ENCODE results near the gene FGFBP2.
A peak's percentile ranks its signal among the peaks of the same experiment; 100 is the strongest.

Gene FGFBP2

DNA sequence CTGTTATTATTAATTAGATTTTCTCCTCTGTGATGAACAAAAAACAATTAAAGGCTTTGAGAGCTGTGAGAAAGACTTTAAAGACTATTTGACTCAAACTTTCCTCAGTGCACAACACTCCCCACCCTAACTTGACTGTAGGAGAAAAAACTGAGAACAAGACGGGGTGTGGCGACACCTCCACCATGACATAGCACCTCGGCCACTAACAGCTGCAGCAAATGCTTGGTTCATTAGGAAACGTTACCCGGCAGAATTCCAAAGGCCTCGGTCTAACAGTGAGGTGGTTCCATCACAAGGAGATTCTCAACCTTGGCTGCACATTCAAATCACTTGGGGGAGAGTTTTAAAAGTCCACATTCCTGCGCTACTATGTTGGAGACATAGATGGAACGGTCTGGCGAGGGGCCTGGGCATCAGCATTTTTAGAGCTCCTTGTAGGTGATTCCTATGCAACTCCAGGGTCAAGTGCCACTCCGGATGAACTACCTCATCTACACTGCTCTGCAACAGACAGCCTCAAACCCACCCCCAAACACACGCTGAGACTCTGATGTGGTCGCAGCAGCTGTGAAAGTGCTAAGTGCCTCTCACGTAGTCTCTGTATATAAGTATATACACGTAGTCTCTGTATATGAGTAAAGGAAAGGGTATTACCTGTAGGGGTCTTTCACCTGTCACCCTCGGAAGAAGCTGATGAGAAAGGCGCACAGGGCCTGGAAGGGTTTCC is 1.0 kb downstream of the FGFBP2 start:
- WGBS, 2 donors (ENCODE audit: extremely low coverage in 2 of 2, insufficient read length in 2 of 2, insufficient replicate concordance in 1 of 2), result no CpG with 5 or more reads among the region's 16 CpGs
- Histone ChIP-seq H2BK120ac (ENCODE audit: low read depth, low read length) (no peak overlapping the region), H3K18ac (ENCODE audit: low read length) (no peak overlapping the region), H2BK15ac (ENCODE audit: low read length) (no peak overlapping the region), H3K4me1 (ENCODE audit: control insufficient read depth in 2 of 2, insufficient read depth in 1 of 2, low read depth in 1 of 2, low read length in 2 of 2) (no peaks in the 10 kb centered on the region), H3K14ac (ENCODE audit: low read length) (no peak overlapping the region), H4K91ac (ENCODE audit: low read depth, low read length, poor library complexity) (no peak overlapping the region), H3K9ac (ENCODE audit: low read depth, low read length, poor library complexity) (no peak overlapping the region), H3K27me3 (ENCODE audit: control insufficient read depth in 3 of 3, insufficient read depth in 3 of 3, low read depth in 1 of 3, low read length in 3 of 3) (peaks cover 0 to 4% (median 0%) of the 10 kb centered on the region in 3 experiments), H3K79me1 (ENCODE audit: low read depth, low read length) (no peaks in the 10 kb centered on the region), H2BK5ac (ENCODE audit: low read length) (no peak overlapping the region), H3K23ac (ENCODE audit: low read depth, low read length, poor library complexity) (no peak overlapping the region), H3K36me3 (replicated peaks in 1 of 2; ENCODE audit: control insufficient read depth in 2 of 2, insufficient read depth in 2 of 2, low read length in 2 of 2) (no peaks in the 10 kb centered on the region), H2AK5ac (ENCODE audit: low read depth, low read length) (no peak overlapping the region), H2BK12ac (ENCODE audit: low read length) (no peak overlapping the region), H3K27ac (replicated peaks; ENCODE audit: low read length) (no peak overlapping the region), H3K4me3 (ENCODE audit: low read length in 2 of 2) (no peak overlapping the region), H3K9me3 (replicated peaks in 1 of 2; ENCODE audit: control insufficient read depth in 2 of 2, insufficient read depth in 1 of 2, low read depth in 1 of 2, low read length in 2 of 2) (peaks cover 3 to 5% of the 10 kb centered on the region in 2 donors), H4K8ac (ENCODE audit: low read depth, low read length) (no peak overlapping the region), H3K4me2 (ENCODE audit: insufficient read depth, low read length, poor library complexity, severe bottlenecking) (no peak overlapping the region), H2AFZ (ENCODE audit: low read length) (no peak overlapping the region), H3K4ac (ENCODE audit: low read length) (no peak overlapping the region)
- DNase-seq (ENCODE audit: low spot score), result no peak

DNA sequence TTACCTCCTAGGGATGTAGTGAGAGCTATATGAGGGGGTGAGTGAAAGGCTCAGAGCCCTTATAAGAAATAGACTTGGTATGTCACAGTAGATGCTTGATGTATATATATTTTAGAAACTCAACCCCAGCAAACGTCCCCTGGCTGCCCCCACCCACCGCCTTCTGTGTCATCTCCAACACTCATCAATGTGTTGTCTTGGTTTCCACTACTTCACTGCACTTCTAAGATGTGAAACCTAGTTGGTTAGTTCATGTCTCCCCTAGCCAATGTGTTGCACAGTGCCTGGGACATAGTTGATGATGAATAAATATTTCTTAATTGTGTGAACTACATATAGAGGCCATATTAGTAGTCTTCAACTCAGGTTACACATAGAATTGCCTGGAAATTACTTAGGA is 4.4 kb downstream of the FGFBP2 start:
- Histone ChIP-seq H3K14ac (ENCODE audit: low read length) (no peak overlapping the region), H3K4me2 (ENCODE audit: insufficient read depth, low read length, poor library complexity, severe bottlenecking) (no peak overlapping the region), H3K27ac (replicated peaks; ENCODE audit: low read length) (no peak overlapping the region), H3K4me3 (ENCODE audit: low read length in 2 of 2) (no peak overlapping the region), H2BK5ac (ENCODE audit: low read length) (no peak overlapping the region), H3K9ac (ENCODE audit: low read depth, low read length, poor library complexity) (no peak overlapping the region), H3K18ac (ENCODE audit: low read length) (no peak overlapping the region), H3K79me1 (ENCODE audit: low read depth, low read length) (no peaks in the 10 kb centered on the region), H2BK12ac (ENCODE audit: low read length) (no peak overlapping the region), H2AK5ac (ENCODE audit: low read depth, low read length) (no peak overlapping the region), H2BK15ac (ENCODE audit: low read length) (no peak overlapping the region), H3K9me3 (replicated peaks in 1 of 2; ENCODE audit: control insufficient read depth in 2 of 2, insufficient read depth in 1 of 2, low read depth in 1 of 2, low read length in 2 of 2) (no peaks in the 10 kb centered on the region), H3K36me3 (replicated peaks in 1 of 2; ENCODE audit: control insufficient read depth in 2 of 2, insufficient read depth in 2 of 2, low read length in 2 of 2) (no peaks in the 10 kb centered on the region), H4K8ac (ENCODE audit: low read depth, low read length) (no peak overlapping the region), H3K27me3 (ENCODE audit: control insufficient read depth in 3 of 3, insufficient read depth in 3 of 3, low read depth in 1 of 3, low read length in 3 of 3) (peaks cover 0 to 4% (median 0%) of the 10 kb centered on the region in 3 experiments), H3K23ac (ENCODE audit: low read depth, low read length, poor library complexity) (no peak overlapping the region), H2AFZ (ENCODE audit: low read length) (no peak overlapping the region), H4K91ac (ENCODE audit: low read depth, low read length, poor library complexity) (no peak overlapping the region), H3K4me1 (ENCODE audit: control insufficient read depth in 2 of 2, insufficient read depth in 1 of 2, low read depth in 1 of 2, low read length in 2 of 2) (no peaks in the 10 kb centered on the region), H3K4ac (ENCODE audit: low read length) (no peak overlapping the region), H2BK120ac (ENCODE audit: low read depth, low read length) (no peak overlapping the region)
- no peak for DNase-seq (ENCODE audit: low spot score)
- WGBS, 2 donors (ENCODE audit: extremely low coverage in 2 of 2, insufficient read length in 2 of 2, insufficient replicate concordance in 1 of 2), result no CpG with 5 or more reads among the region's 2 CpGs

DNA sequence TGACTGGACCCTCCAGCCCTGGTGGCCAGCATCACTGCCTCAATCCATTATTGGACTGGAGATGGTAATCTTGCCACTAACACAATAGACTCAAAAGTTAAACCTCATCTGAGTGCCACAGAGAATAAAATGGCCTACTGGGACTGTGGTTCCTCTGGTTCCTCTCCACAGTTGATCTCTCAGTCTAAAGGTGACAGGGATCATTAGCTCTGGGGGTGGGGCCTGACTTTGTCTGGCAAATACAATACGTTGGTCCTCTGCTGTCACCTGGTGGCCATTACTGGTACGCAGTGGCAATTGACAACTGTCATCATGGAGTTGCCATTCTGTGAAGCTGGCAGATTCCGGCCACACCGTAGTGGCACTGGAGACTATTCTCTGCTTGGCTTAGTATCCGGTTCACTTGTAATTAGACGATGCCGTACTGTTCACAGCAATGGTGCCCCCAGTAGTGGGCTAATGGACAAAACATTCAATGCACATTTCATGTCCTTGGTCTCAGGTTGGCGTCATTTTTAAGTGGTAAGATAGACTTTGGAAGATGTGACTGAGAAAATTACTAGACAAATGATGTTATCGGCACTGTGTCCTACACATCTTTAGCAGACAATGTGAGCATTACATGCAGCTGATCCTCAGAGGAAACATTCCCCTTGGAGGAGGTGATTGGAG is 6.7 kb downstream of the FGFBP2 start:
- Histone ChIP-seq H3K4ac (ENCODE audit: low read length) (no peak overlapping the region), H4K8ac (ENCODE audit: low read depth, low read length) (no peak overlapping the region), H3K36me3 (replicated peaks in 1 of 2; ENCODE audit: control insufficient read depth in 2 of 2, insufficient read depth in 2 of 2, low read length in 2 of 2) (no peaks in the 10 kb centered on the region), H2AK5ac (ENCODE audit: low read depth, low read length) (no peak overlapping the region), H3K27ac (replicated peaks; ENCODE audit: low read length) (no peak overlapping the region), H3K14ac (ENCODE audit: low read length) (no peak overlapping the region), H3K4me2 (ENCODE audit: insufficient read depth, low read length, poor library complexity, severe bottlenecking) (no peak overlapping the region), H3K23ac (ENCODE audit: low read depth, low read length, poor library complexity) (no peak overlapping the region), H2BK15ac (ENCODE audit: low read length) (no peak overlapping the region), H3K4me3 (ENCODE audit: low read length in 2 of 2) (no peak overlapping the region), H3K18ac (ENCODE audit: low read length) (no peak overlapping the region), H3K9me3 (replicated peaks in 1 of 2; ENCODE audit: control insufficient read depth in 2 of 2, insufficient read depth in 1 of 2, low read depth in 1 of 2, low read length in 2 of 2) (no peaks in the 10 kb centered on the region), H3K79me1 (ENCODE audit: low read depth, low read length) (no peaks in the 10 kb centered on the region), H2BK5ac (ENCODE audit: low read length) (no peak overlapping the region), H3K9ac (ENCODE audit: low read depth, low read length, poor library complexity) (no peak overlapping the region), H4K91ac (ENCODE audit: low read depth, low read length, poor library complexity) (no peak overlapping the region), H3K27me3 (ENCODE audit: control insufficient read depth in 3 of 3, insufficient read depth in 3 of 3, low read depth in 1 of 3, low read length in 3 of 3) (no peaks in the 10 kb centered on the region), H2BK120ac (ENCODE audit: low read depth, low read length) (no peak overlapping the region), H2AFZ (ENCODE audit: low read length) (no peak overlapping the region), H2BK12ac (ENCODE audit: low read length) (no peak overlapping the region), H3K4me1 (ENCODE audit: control insufficient read depth in 2 of 2, insufficient read depth in 1 of 2, low read depth in 1 of 2, low read length in 2 of 2) (no peaks in the 10 kb centered on the region)
- no CpG with 5 or more reads among the region's 9 CpGs for WGBS, 2 donors (ENCODE audit: extremely low coverage in 2 of 2, insufficient read length in 2 of 2, insufficient replicate concordance in 1 of 2)
- DNase-seq (ENCODE audit: low spot score), result peak; percentile 78

DNA sequence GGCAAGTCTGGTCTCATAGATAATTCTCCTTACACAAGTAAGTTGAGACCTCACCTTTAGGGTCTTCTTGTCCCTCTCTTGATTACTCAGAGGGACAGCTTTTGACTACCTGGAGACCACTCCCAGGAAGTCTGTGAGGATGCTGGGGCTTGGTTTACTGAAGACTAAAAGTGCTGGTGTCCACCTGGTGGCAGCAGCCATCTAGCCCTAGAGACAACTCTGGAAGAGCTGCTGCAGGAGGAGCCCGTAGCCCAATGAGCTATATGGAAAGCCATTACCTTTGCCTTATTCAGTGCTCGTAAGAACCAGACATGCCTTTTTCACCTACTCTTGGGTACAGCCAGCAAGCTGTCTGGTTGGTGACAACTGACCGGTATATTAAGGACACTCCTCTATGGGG is 7.3 kb downstream of the FGFBP2 start:
- Histone ChIP-seq H2BK5ac (ENCODE audit: low read length) (no peak overlapping the region), H3K9me3 (replicated peaks in 1 of 2; ENCODE audit: control insufficient read depth in 2 of 2, insufficient read depth in 1 of 2, low read depth in 1 of 2, low read length in 2 of 2) (no peaks in the 10 kb centered on the region), H3K79me1 (ENCODE audit: low read depth, low read length) (no peaks in the 10 kb centered on the region), H3K36me3 (replicated peaks in 1 of 2; ENCODE audit: control insufficient read depth in 2 of 2, insufficient read depth in 2 of 2, low read length in 2 of 2) (no peaks in the 10 kb centered on the region), H4K8ac (ENCODE audit: low read depth, low read length) (no peak overlapping the region), H2BK12ac (ENCODE audit: low read length) (no peak overlapping the region), H3K18ac (ENCODE audit: low read length) (no peak overlapping the region), H3K27me3 (ENCODE audit: control insufficient read depth in 3 of 3, insufficient read depth in 3 of 3, low read depth in 1 of 3, low read length in 3 of 3) (no peaks in the 10 kb centered on the region), H3K4me3 (ENCODE audit: low read length in 2 of 2) (no peak overlapping the region), H2BK120ac (ENCODE audit: low read depth, low read length) (no peak overlapping the region), H2AK5ac (ENCODE audit: low read depth, low read length) (no peak overlapping the region), H3K4ac (ENCODE audit: low read length) (no peak overlapping the region), H2AFZ (ENCODE audit: low read length) (no peak overlapping the region), H3K23ac (ENCODE audit: low read depth, low read length, poor library complexity) (no peak overlapping the region), H3K4me2 (ENCODE audit: insufficient read depth, low read length, poor library complexity, severe bottlenecking) (no peak overlapping the region), H3K14ac (ENCODE audit: low read length) (no peak overlapping the region), H3K9ac (ENCODE audit: low read depth, low read length, poor library complexity) (no peak overlapping the region), H4K91ac (ENCODE audit: low read depth, low read length, poor library complexity) (no peak overlapping the region), H3K27ac (replicated peaks; ENCODE audit: low read length) (no peak overlapping the region), H3K4me1 (ENCODE audit: control insufficient read depth in 2 of 2, insufficient read depth in 1 of 2, low read depth in 1 of 2, low read length in 2 of 2) (no peaks in the 10 kb centered on the region), H2BK15ac (ENCODE audit: low read length) (no peak overlapping the region)
- DNase-seq (ENCODE audit: low spot score), result no peak
- WGBS, 2 donors (ENCODE audit: extremely low coverage in 2 of 2, insufficient read length in 2 of 2, insufficient replicate concordance in 1 of 2), result no CpG with 5 or more reads among the region's 3 CpGs
